KMS-11 (cell line): ENCODE data around the gene ANLN.

ENCODE experiments used
- H2AFZ ChIP-seq: fragments of 200-600 bp; sonication (generic); 2 replicates; pipeline ENCODE4 v1.6.1; 2016; ENCODE audit warnings: antibody characterized with exemption, mixed run types, low read depth
- H3K27ac ChIP-seq: fragments of 200-600 bp; sonication (generic); 2 replicates; pipeline ENCODE4 v1.6.1; 2016; ENCODE audit warnings: mild to moderate bottlenecking, mixed run types
- H3K27me3 ChIP-seq: fragments of 200-600 bp; sonication (generic); 2 replicates; pipeline ENCODE4 v1.6.1; 2017; ENCODE audit warnings: mild to moderate bottlenecking, low read depth, mixed run types, moderate library complexity; ENCODE audit not compliant: insufficient read depth
- H3K36me3 ChIP-seq: fragments of 200-600 bp; sonication (generic); 2 replicates; pipeline ENCODE4 v1.6.1; 2017; ENCODE audit warnings: mild to moderate bottlenecking, mixed run types; ENCODE audit not compliant: insufficient read depth
- H3K4me1 ChIP-seq: fragments of 200-600 bp; sonication (generic); 2 replicates; pipeline ENCODE4 v1.6.1; 2016; ENCODE audit warnings: mild to moderate bottlenecking, low read depth, mixed run types; ENCODE audit not compliant: poor library complexity, severe bottlenecking
- H3K4me2 ChIP-seq: fragments of 200-600 bp; sonication (generic); 2 replicates; pipeline ENCODE4 v1.7.0; 2016; ENCODE audit warnings: mild to moderate bottlenecking, mixed run types
- H3K4me3 ChIP-seq: fragments of 200-600 bp; sonication (generic); IDR thresholded peaks from 2 replicates; pipeline ENCODE4 v1.6.1; 2017; ENCODE audit warnings: low read depth, low read length, mixed read lengths; ENCODE audit not compliant: insufficient read depth
- H3K79me2 ChIP-seq: fragments of 200-600 bp; sonication (generic); 2 replicates; pipeline ENCODE4 v1.6.1; 2016; ENCODE audit warnings: low read depth, mixed run types; ENCODE audit not compliant: insufficient read depth
- H3K9ac ChIP-seq: fragments of 200-600 bp; sonication (generic); 2 replicates; pipeline ENCODE4 v1.6.1; 2016; ENCODE audit warnings: mild to moderate bottlenecking, mixed run types
- H4K20me1 ChIP-seq: fragments of 200-600 bp; sonication (generic); 2 replicates; pipeline ENCODE4 v1.6.1; 2016; ENCODE audit warnings: mild to moderate bottlenecking, mixed run types; ENCODE audit not compliant: insufficient read depth
- TF ChIP-seq, protein P1 (sequence below): fragments of 200-600 bp; sonication (generic); conservative IDR thresholded peaks from 2 replicates; pipeline ENCODE4 v1.6.1; 2017; ENCODE audit warnings: low read depth, mild to moderate bottlenecking, antibody characterized with exemption, low read length, moderate library complexity, mixed read lengths

The ANLN gene

DNA sequence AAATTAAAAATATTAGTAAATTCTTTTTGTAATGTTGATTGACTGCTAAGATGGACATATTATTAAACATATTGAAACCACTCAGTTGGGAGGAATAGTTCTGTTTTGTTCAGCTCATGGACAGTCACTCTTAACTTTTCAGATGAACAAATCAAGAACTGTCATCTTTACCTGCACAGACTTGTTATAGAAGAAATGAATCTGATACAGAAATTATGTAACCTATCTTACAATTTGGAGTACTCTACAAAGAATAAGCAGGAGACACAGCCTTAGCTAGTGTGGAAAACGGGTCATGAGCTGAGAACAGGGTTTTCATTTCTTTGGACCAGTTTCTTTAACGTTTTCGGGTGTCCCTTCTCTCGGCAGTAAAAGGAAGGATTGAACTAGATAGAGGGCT, 1.2 kb upstream of the ANLN start:
- Histone ChIP-seq H2AFZ (no peak overlapping the region), H3K4me1 (peaks cover 24% of the 10 kb centered on the region), H3K9ac (no peak overlapping the region), H3K79me2 (peaks cover 37% of the 10 kb centered on the region), H3K4me3 (no peak overlapping the region), H4K20me1 (no peaks in the 10 kb centered on the region), H3K4me2 (no peak overlapping the region), H3K27me3 (no peaks in the 10 kb centered on the region), H3K36me3 (no peaks in the 10 kb centered on the region), H3K27ac (no peak overlapping the region)
- TF ChIP-seq, protein P1, sequence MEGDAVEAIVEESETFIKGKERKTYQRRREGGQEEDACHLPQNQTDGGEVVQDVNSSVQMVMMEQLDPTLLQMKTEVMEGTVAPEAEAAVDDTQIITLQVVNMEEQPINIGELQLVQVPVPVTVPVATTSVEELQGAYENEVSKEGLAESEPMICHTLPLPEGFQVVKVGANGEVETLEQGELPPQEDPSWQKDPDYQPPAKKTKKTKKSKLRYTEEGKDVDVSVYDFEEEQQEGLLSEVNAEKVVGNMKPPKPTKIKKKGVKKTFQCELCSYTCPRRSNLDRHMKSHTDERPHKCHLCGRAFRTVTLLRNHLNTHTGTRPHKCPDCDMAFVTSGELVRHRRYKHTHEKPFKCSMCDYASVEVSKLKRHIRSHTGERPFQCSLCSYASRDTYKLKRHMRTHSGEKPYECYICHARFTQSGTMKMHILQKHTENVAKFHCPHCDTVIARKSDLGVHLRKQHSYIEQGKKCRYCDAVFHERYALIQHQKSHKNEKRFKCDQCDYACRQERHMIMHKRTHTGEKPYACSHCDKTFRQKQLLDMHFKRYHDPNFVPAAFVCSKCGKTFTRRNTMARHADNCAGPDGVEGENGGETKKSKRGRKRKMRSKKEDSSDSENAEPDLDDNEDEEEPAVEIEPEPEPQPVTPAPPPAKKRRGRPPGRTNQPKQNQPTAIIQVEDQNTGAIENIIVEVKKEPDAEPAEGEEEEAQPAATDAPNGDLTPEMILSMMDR, result no peak

DNA sequence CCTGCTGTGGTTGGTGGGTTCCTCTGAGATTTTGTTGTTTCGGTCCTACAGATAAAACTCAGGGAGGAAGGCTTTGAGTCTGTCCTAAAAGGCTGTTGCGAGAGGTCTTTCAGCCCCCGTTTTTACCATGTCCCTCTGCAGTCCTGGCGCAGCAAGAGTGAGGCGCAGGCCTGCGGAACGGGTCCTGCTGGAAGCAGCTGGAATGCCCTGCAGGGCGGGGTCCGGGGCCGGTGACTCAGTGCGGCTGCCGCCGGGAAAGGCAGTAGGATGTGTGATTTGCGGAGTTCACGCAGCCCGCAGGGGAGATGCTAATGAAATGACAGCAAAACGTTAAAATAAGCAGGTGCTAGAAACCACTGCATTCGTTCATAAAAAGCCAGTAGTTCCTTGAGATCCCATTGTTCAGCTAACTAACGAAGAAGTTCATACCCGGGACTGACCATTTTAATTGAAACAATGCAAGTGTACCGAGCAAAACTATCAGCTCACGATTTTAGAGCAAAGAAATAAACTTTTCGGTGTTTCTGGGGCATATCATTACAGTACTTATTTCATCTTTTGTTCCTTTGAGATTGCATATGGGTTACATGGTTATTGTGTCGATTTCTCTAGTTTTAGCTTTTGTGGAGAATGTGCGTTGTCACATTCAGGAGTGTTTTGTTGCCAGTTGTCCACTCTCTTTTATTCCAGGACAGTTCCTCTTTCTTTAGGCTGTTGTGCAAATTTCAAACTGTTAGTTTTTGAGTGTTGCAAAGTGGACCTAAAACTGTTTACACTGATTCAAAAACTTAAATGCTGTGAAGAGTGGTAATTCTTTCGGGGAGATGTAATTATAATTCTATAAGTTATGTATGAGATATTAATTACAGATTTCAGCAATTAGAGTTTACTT, 783 bp downstream of the ANLN start:
- peak overlapping the region; percentile 76 for H2AFZ ChIP-seq
- peaks cover 24% of the 10 kb centered on the region for H3K4me1 ChIP-seq
- peak overlapping the region; percentile 75 for H3K4me3 ChIP-seq
- peaks cover 57% of the 10 kb centered on the region for H3K79me2 ChIP-seq
- TF ChIP-seq, protein P1, result no peak
- no peaks in the 10 kb centered on the region for H3K36me3 ChIP-seq
- H4K20me1 ChIP-seq, result no peaks in the 10 kb centered on the region
- H3K9ac ChIP-seq, result peak overlapping the region; percentile 89
- H3K27ac ChIP-seq, result peak overlapping the region; percentile 84
- no peaks in the 10 kb centered on the region for H3K27me3 ChIP-seq
- peak overlapping the region; percentile 94 for H3K4me2 ChIP-seq

- H3K27me3 ChIP-seq, result no peaks in the 10 kb centered on the region
- H3K4me2 ChIP-seq, result peak overlapping the region; percentile 94
- peak overlapping the region; percentile 84; the same call in 1 of the 2 replicates for H3K27ac ChIP-seq
- no peak overlapping the region for H2AFZ ChIP-seq
- H3K4me1 ChIP-seq, result peaks cover 24% of the 10 kb centered on the region
- H3K9ac ChIP-seq, result peak overlapping the region; percentile 89; the same call in 1 of the 2 replicates
- no peak overlapping the region for H3K4me3 ChIP-seq
- H4K20me1 ChIP-seq, result no peaks in the 10 kb centered on the region
- TF ChIP-seq, protein P1, result no peak
- H3K79me2 ChIP-seq, result peaks cover 67% of the 10 kb centered on the region
- H3K36me3 ChIP-seq, result no peaks in the 10 kb centered on the region
Observed at GRCh38 chr7:36391436-36392198, 2.0 kb downstream of the ANLN start.

GRCh38 chr7:36393826-36394225, 4.2 kb downstream of the ANLN start:
- H3K4me1 ChIP-seq, result peaks cover 24% of the 10 kb centered on the region
- H3K9ac ChIP-seq, result no peak overlapping the region
- peaks cover 84% of the 10 kb centered on the region for H3K79me2 ChIP-seq
- no peak overlapping the region for H3K4me3 ChIP-seq
- H3K4me2 ChIP-seq, result peak overlapping the region; percentile 4; the same call in 1 of the 2 replicates
- no peaks in the 10 kb centered on the region for H3K27me3 ChIP-seq
- H3K36me3 ChIP-seq, result peaks cover 6% of the 10 kb centered on the region; the same call in 1 of the 2 replicates
- no peak overlapping the region for H2AFZ ChIP-seq
- TF ChIP-seq, protein P1, result no peak
- no peaks in the 10 kb centered on the region for H4K20me1 ChIP-seq
- H3K27ac ChIP-seq, result no peak overlapping the region
